Body of pancreas (tissue), 4 donors: ENCODE measurements around the gene MS4A3.
"Not testable (repeated sequence)": the region's sequence is repeated elsewhere in the genome, so short reads cannot be mapped to it uniquely, and the experiment has no call there.

Experiments used
- POLR2A ChIP-seq, 3 donors: fragments of 450-650 bp; IDR thresholded peaks; one replicate each; pipeline ENCODE4 v1.6.1; 2016; ENCODE audit warnings: antibody characterized with exemption in 3 of 3, mild to moderate bottlenecking in 2 of 3
- TF ChIP-seq, protein P1 (sequence below), 7 experiments: fragments of 450-650 bp in 4 of 7; fragments of 200-600 bp in 3 of 7; sonication (generic) in 3 of 7; IDR thresholded peaks; one replicate each; pipeline ENCODE4 v1.5.1; 2016 to 2019; ENCODE audit warnings: antibody characterized with exemption in 7 of 7

DNA sequence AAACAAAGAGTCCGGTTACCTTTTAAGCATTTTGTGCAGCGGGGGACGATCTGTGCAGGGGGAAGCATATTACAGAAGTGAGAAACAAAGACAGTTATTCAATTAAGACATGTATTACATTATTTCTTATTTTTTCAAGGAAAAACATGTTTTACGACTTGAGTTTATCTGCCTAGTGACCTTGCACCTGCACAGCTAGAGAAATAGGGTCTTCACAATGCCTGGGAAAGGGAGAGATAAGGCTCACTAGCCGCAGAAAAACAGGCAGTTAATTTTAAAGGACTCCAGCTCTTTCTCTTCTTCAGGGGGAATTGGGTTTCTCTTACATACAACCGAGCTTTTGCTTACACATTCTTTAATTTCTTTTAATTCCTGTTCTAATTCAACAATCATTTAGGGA, 15.2 kb downstream of the MS4A3 start:
- not testable (repeated sequence) for TF ChIP-seq POLR2A (IDR thresholded peaks at IDR 0.05)
- TF ChIP-seq, protein P1, sequence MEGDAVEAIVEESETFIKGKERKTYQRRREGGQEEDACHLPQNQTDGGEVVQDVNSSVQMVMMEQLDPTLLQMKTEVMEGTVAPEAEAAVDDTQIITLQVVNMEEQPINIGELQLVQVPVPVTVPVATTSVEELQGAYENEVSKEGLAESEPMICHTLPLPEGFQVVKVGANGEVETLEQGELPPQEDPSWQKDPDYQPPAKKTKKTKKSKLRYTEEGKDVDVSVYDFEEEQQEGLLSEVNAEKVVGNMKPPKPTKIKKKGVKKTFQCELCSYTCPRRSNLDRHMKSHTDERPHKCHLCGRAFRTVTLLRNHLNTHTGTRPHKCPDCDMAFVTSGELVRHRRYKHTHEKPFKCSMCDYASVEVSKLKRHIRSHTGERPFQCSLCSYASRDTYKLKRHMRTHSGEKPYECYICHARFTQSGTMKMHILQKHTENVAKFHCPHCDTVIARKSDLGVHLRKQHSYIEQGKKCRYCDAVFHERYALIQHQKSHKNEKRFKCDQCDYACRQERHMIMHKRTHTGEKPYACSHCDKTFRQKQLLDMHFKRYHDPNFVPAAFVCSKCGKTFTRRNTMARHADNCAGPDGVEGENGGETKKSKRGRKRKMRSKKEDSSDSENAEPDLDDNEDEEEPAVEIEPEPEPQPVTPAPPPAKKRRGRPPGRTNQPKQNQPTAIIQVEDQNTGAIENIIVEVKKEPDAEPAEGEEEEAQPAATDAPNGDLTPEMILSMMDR (IDR thresholded peaks at IDR 0.05), result not testable (repeated sequence)
